SHP77 (cell line): ENCODE data around the gene ETHE1.
A peak's percentile ranks its signal among the peaks of the same experiment; 100 is the strongest.

Experiments
- DNase-seq, 2 experiments: peaks; one replicate each; lab custom pipeline; 2025; lab: John Stamatoyannopoulos, UW

Gene ETHE1, protein sequence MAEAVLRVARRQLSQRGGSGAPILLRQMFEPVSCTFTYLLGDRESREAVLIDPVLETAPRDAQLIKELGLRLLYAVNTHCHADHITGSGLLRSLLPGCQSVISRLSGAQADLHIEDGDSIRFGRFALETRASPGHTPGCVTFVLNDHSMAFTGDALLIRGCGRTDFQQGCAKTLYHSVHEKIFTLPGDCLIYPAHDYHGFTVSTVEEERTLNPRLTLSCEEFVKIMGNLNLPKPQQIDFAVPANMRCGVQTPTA

DNA sequence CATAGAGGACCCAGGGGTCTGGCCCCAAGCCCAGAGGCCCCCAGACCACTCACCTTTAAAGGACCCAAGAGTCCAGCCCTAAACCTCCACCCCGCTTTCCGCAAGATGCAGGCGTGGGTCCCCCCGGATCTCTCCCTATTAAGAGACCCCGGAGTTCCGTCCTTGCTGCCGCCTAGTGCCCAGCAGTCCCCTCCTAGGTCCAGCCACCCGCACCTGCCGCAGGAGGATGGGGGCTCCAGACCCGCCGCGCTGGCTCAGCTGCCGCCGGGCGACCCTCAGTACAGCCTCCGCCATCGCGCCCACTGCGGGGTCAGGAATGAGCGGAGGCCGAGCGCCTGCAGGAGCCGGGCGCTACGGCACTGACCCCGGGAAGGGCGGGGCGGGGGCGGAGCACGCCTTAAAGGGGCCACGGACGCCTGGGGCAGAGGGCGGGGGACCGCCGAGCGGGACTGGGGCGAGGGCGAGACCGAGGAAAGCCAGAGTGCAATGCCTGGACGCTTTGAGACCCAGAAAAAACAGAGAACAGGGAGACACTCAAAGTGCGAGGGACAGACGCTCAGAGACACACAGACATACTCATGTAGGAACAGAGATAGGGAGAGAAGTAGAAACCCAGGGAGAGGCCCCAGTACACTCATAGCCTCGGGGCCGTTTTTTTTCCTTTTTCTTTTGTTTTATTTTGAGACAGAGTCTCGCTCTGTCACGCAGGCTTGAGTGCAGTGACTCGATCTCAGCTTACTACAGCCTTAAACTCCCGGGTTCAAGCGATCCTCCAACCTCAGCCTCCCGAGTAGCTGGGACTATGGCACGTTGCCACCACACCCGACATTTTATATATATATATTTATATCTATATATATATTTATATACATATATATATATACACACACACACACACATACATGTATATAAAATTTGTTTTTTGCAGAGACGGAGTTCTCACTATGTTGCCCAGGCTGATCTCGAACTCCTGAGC, at the start of gene ETHE1:
Gene ETHE1 (minus strand): TSS at position 318 of the 976 bp plus-strand sequence. CDS start 24 bp downstream, at position 294.
- peak; percentile 39 to 70 for DNase-seq

DNA sequence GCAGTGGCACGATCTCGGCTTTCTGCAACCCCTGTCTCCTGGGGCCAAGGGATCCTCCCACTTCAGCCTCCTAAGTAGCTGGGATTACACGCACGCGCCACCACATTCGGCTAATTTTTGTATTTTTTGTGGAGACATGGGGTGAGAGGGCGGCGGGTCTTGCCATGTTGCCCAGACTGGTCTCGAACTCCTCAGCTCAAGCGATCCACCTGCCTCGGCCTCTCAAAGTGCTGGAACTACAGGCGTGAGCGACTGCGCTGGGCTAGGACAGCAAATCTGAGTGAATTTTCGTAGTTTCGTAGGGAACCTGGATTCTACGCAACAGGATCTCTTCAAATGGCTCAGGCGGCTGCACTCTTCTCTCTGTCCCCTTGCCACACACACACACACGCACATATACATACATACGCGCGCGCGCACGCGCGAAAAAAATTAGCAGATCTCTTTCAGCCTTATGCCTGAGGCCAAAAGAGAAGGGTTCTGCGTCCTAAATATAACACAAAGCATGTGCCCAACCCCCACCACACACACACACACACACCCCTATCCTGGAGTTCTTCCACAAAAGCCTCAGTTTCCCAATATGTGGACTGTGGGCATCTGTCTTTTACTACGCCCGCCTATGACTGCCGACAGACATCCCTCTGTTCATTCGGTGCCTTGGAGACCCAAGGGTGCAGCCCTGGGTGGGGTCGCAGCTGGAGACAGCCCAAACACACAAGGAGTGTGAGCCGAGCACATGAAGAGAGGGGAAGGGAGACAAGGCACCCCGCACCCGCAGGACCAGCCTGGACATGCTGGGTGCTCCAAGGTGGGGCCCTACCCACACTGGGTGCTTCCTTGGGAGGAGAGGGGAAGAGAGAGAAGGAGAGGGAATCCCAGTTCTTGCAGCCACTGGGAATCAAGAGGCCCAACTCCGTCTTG, 49.2 kb upstream of the ETHE1 start:
- peak; percentile 24 to 26 for DNase-seq

DNA sequence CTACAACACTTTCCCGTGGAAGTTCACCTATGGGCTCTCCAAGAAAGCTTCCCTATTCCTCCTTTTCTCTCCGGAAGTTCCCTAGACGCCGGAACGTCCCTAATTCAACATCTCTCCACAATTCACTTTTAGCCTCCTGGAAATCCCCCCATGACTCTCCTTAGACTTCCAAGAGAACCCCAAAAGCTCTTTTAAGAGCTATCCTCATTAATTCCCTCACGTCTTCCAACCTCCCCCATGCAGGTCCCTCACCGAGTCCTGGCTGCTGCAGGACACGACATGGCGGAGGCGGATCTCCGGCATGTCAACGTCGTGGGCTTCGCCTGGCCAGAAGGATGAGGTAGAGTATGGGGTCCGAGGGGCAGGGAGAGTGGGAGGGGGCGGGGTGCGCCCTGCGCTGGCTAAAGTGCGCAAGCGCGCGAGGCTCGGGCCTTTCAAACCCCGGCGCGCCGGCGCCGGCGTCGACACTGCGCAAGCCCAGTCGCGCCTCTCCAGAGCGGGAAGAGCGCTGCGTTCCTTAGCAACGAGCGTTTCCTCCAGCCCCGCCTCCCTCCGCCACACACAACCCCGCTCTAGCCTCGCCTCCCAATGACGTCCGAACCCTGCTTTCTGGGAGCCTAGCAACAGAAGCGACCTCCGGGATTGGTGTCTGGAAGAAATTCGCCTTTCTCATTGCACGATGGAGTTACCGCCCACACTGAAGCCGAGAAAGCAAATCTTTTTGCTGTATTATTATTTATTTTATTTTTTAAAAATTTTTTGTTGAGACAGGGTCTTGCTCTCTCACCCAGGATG, 48.4 kb upstream of the ETHE1 start, which contains the start of the genes PINLYP and XRCC1:
Gene PINLYP (plus strand): TSS at position 646 of the 795 bp plus-strand sequence. CDS start 1,391 bp downstream, outside the sequence.
Gene XRCC1 (minus strand): TSS at position 372 of the 795 bp plus-strand sequence. CDS start 69 bp downstream, at position 303.
- peak; percentile 97 to 98 for DNase-seq

DNA sequence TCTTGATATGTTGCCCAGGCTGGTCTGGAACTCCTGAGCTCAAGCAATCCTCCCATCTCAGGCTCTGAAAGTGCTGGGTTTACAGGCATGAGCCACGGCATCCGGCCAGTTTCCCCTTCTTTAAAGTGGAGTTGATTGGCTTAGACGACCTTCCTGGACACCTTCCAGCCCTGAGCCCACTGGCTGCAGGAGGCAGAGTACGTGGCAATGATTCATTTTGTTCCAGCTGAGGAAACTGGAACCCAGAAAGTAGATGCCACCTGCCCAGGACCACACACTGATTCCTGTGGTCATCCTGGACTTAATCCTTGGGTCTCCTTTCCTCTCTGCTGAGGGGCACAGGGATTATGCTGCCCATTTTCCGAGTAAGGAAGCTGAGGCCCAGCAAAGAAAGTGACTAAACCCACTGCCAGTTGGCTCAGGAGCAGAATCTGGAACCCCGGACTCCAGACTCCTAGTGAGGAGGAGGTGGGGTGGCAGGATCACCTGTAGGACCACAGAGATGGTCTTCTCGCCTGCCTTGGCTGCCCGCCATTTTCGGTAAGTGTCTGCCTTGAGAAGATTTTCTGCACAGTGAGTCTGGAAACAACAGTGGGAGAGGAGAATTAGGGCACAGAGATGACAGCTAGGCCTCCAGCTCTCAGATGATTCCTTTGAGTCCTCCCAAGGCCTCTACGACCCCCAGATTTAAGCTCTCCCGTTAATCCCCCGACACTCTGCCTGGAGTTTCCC, 47.6 kb upstream of the ETHE1 start:
- DNase-seq: no peak

DNA sequence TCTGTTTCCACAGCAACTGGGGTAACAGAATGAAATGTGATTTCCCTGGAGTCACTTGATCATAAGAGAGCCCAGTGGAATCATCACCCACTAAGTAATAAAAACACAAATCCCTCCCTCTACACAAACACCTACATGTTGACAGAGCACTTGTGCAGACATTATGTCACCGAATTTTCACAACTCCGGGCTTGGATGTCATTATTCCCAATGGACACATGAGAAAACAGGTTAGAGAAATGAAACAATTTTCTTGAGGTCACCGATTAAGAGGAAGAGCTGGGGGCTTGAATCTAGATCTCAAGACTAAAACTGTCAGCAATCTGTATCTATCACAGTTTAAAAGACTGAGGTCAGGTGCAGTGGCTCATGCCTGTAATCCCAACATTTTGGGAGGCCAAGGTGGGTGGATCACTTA, 45.2 kb upstream of the ETHE1 start:
- peak; percentile 24 to 44 for DNase-seq

DNA sequence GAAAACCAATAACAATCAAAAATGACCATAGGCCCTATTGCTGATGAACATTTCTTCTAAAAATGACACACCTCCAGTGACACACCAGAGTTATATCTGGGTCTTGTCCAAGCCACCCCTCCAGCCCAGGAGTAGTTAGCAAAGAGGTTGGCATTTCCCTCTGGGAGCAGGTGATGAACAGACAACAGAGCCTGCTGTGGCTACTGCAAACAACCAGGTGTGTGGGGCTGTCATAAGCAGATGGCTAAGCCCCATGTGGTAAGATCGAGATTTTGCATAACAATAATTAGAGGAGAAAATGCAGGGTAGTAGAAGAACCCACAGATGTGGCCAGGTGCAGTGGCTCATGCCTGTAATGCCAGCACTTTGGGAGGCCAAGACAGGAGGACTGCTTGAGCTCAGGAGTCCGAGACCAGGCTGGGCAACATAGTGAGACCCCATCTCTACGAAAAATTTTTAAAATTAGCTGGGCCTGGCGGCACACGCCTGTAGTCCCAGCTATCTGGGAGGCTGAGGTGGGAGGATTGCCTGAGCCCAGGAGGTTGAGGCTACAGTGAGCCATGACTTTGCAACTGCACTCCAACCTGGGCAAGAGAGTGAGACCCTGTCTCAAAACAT, 43.3 kb upstream of the ETHE1 start:
- DNase-seq: peak; percentile 73

DNA sequence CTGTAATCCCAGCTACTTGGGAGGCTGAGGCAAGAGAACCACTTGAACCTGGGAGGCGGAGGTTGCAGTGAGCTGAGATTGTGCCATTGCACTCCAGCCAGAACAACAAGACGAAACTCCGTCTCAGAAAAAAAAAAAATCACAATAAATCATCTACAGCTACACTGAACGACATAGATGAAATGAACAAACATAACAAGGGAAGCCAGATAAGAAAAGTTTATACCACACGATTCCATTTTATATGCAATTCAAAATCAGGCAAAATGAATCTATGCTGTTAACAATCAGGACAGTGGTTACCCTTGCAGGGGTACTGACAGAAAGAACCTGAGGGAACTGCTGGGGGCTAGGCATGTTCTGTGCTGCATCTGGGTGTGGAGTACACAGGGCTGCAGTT, 42.7 kb upstream of the ETHE1 start:
- DNase-seq: no peak

DNA sequence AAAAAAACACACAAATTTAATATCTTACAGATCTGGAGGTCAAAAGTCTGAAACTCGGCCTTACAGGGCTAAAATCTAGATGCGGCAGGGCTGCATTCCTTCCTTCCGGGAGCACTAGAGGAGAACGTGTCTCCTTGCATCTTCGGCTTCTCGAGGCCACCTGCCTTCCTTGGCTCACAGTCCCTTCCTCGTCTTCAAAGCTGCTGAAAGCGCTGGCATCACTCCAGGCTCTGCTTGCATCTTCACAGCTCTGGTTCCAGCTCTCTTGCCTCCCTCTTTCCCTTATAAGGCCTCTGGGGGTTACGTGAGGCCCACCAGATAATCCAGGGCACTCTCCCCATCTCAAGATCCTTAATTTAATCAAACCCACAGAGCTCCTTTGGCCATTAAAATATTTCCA, 37.8 kb upstream of the ETHE1 start:
- no peak for DNase-seq

DNA sequence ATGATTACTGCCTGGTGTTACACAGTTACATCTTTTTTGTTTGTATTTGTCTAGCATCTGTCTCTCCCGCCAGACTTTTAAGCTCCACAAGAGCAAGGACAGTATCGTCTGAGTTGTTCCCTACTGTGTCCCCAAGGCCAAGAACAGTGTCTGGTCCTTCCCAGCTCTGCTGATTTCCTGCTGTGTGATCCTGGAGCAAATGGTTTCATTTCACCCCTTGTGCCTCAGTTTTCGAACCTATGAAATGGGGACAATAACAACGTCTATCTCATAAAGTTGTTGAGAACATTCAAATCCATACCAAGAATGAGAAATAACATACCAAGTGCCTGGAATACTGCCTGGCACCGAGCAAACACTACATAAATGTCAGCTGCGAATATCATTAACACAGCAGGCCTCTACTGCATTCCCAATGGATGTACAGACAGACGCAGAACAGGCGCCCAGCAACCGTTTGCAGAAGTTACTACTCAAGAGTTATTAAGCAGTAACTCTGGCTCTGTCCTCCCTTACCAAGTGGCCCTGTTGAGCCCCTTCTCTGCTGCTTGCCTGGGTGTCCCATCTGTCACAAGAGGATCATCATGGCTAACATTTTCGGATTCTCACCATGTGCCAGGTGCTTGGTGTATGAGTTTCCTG, 36.9 kb upstream of the ETHE1 start:
- no peak for DNase-seq

DNA sequence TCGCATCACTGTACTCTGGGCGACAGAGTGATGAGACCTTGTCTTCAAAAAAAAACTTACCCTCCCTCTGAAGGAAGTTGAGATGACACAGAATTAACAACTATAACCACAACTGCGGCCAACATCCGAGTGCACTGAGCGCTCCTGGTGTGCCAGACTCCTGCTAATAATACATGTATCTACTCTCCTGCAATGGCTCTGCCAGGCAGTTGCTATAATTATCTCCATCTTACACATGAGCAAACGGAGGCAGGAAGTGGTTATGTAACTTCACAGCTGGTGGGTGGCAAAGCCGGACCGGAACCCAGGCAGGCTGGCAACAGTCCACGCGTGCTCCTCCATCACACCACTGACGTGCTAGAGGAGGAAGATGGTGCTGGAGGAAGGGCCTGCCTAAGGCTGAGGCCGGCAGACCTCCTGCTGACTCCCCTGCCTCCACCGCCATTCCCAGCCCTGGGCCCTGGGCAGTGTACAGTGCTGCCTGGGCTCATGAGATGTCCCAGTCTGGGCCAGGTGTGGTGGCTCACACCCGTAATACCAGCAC, 35.8 kb upstream of the ETHE1 start:
- DNase-seq: peak in 1 of 2 experiments; percentile 36

DNA sequence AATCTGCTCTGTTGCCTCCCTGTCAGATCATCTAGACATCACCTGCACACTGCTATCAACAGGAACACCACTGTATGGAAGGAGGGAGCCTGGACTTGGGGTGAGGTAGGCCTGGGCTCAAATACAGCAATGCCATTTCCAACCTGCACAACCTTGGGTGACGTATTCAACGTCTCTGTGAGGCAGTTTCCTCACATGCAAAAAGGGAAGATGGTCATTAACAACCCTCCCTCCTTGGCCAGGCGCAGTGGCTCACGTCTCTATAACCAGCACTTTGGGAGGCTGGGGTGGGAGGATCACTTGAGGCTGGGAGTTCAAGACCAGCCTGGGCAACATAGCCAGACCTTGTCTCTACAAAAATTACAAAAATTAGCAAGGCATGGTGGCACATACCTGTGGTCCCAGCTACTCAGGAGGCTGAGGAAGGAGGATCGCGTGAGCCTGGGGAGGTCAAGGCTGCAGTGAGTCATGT, 35.3 kb upstream of the ETHE1 start:
- no peak for DNase-seq

DNA sequence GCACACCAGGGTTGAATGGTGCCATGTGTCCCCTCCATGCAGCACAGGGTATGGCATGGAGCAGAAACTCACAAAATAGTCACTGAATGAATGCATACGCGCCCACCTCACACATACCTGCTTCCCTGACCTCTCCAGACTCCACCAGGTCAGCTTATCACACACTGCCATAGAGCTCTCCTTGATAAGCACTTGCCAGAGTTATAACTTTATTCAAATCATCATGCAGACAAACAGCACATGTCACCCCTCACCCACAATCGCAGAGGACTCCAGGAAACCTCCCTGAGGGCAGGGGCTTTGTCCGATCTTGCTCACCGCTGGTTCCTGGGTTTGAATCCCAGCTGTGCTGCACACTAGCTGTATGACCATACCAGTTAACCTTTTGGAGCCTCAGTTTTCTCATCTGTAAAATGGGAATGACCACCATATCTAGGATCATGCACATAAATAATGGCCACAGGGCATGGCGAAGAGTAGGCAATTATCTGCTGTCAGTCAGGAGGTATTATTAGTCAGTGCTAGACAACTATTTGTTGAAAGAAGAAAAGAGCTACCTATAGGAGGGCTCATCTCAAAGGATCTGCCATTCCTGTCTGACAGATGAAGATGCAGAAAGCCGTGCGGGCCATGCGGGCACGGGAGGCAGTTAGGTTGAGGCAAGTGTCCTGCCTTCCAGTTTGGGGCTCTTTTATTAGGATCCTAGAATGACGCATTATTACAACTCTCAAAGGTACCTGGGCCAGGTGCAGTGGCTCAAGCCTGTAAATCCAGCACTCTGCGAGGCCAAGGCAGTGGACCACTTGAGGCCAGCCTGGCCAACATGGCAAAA, 34.4 kb upstream of the ETHE1 start:
- DNase-seq: no peak

DNA sequence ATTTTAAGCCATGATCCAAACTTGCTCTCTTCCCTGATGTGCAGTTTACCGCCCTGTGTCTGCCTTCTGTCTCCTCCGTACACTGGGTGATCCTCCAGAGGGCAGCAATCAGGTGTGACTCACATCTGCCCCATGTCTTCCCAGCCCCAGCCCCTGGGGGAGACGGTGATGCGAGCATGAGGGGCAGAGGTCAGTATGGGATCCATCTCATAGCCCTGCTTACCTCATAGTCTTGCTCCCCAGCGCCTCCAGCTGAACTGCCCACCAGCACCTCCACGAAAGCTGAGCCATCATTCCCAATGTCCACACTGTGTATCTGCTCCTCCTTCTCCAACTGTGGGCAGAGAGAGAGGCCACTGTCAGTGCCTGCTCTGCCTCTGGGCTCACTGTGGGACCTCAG, 33.7 kb upstream of the ETHE1 start:
- no peak for DNase-seq

DNA sequence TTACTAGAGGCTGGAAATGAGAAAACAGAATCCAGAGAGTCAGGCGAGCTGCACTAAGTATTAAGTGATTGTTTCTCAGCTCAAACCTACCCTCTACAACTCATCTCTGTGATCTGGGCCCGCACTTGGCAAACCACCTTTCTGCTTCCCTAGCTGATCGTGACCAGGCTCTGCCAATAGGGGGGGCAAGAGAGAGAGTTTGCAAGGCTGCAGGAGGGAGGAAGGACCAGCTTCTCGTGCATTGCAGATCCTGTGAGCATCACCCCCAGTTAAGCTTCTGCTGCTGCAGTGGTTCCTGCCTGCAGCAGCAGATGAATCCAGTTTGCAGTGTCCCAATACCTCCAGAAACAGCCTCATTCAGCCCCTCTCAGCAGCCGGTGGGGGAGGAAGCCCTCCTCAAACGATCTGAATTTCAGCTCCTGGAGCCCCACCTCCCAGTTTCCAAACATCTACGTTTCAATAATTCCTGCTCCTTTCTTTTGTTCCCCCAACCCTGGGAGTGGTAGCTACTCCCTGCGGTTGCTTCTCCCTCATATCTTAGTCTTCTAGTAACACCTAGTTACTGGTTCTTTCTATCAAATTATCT, 28.3 kb upstream of the ETHE1 start:
- peak; percentile 61 to 69 for DNase-seq

DNA sequence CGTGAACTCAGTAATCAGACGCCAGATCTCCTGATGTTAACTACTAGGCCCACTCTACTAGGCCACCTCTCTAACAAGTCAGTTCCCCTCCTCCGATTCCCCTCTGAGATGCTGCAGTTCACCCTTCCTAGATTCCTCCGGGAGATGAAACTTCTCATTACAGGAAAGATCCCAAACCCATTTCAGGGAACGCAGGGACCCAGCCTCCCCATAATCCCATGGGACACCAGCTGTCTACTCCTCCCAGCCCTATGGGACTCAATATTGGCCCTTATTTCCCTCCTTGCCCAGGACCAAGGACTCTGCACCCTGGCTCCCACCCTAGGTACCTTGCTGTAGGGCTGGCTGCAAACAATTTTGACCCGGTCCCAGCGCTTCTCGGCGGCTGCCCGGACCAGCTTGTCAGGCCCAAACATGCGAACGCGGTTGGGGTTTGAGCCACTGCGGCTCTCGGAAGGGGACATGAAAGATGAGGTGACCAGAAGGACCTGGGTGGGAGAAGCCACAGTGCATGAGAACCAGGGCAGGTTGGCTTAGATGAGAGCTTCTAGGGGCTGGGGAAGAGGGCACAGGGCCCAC, 27.4 kb upstream of the ETHE1 start:
- no peak for DNase-seq

DNA sequence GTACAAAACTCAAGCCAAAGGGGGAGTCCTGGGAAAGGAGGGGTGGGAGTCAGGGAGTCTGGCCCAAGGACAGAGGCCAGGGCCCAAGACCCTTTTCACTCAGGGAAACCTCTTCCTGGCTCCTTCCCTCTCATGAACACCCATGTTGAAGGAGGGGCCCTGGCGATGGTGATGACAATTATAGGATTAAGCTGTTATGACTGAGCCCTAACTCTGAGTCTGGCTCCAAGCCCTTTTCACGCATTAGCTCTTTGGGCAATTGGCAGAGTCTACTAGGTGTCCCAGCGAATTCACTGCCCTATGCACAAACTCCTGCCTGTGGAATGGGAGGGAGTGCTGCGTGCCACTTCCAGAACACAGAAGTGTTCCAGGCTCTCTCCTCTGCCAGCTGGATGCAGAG, 26.7 kb upstream of the ETHE1 start:
- DNase-seq: no peak

DNA sequence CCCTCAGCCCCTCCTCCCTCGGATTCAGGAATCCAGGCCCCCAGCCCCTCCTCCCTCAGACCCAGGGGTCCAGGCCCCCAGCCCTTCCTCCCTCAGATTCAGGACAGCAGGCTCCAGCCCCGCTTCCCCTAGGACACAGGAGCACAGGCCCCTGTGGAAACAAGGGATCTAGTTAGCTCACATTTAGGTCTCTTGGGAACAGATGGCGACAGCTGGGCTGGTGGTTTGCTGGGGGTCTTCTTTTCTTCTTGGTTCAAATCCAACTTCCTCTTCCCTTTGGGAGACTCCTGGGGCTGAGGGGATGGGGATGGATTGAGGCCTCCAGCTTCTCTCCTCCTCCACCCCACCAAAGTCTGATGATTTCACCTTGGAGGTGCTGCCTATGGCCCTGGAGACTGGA, 25.6 kb upstream of the ETHE1 start:
- no peak for DNase-seq
